Measurements from ENCODE around the gene ASAP2. TPM values are rescaled to one million over a fixed set of nuclear protein-coding genes. Genes with fewer than 3 reads are reported as not detected.

ASAP2 gene
- total RNA-seq, 1 experiment from 2014 or later, result 14.3 TPM

DNA sequence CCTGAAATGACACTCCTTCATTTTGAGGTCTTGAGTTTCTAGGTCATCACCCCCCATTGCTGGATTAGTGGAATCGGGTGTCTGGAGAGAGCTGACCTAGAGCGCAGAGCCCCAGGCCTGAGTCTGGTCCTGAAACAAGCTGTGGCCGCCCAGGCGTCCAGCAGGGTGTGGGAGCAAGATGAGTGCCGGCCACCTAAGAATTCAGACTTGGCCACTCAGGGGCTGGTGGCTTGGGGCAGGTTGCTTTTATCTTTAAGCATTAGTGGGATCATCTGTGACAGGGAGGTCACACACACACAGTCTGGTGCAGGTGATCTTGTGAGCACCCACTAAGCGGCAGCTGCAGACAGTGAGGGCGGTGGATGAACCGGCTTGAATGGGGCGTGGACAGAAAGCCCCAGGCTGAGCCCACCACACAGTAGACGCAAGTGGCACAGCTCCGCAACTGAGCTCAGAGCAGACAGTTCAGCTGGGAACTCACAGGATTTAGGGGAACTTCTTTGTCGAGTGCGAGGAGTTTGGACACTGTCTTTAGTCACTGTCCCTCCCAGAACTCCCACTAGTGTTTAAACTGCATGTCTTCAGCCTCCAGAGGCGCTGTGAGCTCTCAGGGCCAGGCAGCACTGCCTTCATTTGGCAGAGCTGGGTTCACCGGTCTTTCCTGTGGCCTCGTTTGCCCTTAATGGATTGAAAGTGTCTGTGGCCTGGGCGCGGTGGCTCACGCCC, 195.2 kb downstream of the ASAP2 start:
- H3K4me1 Mint-ChIP-seq, result peaks cover 11% of the 10 kb centered on the region
- DNase-seq (ENCODE audit: low spot score) (no peak), ATAC-seq (no peak; the same call in none of the 2 replicates)
- peaks cover 7% of the 10 kb centered on the region for H3K36me3 Mint-ChIP-seq
- CTCF ChIA-PET, result interaction anchor here (0.5 to 3.3 kb wide), 9 partner anchors 9 to 330 kb away, joined by 3 to 10 read pairs (median 6); partner anchors contain the start of gene ITGB1BP1
- POLR2A ChIA-PET, result interaction anchor here (1.2 kb wide), 1 partner anchor 20 kb away, joined by 3 read pairs; no protein-coding TSS in a partner anchor
- H3K9me3 Mint-ChIP-seq, result no peaks in the 10 kb centered on the region
- TF ChIP-seq, protein P1, sequence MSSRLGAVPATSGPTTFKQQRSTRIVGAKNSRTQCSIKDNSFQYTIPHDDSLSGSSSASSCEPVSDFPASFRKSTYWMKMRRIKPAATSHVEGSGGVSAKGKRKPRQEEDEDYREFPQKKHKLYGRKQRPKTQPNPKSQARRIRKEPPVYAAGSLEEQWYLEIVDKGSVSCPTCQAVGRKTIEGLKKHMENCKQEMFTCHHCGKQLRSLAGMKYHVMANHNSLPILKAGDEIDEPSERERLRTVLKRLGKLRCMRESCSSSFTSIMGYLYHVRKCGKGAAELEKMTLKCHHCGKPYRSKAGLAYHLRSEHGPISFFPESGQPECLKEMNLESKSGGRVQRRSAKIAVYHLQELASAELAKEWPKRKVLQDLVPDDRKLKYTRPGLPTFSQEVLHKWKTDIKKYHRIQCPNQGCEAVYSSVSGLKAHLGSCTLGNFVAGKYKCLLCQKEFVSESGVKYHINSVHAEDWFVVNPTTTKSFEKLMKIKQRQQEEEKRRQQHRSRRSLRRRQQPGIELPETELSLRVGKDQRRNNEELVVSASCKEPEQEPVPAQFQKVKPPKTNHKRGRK (CRISPR knock-in tag; IDR thresholded peaks at IDR 0.05; ENCODE audit: borderline replicate concordance), result no peak
- TF ChIP-seq MXD4 (CRISPR knock-in tag; IDR thresholded peaks at IDR 0.05; ENCODE audit: borderline replicate concordance) (no peak), TEAD1 (CRISPR knock-in tag; IDR thresholded peaks at IDR 0.05) (no peak), FOXJ3 (CRISPR knock-in tag; IDR thresholded peaks at IDR 0.05; ENCODE audit: borderline replicate concordance) (no peak), ZBTB21 (CRISPR knock-in tag; IDR thresholded peaks at IDR 0.05; ENCODE audit: borderline replicate concordance) (no peak), ZNF219 (CRISPR knock-in tag; IDR thresholded peaks at IDR 0.05; ENCODE audit: borderline replicate concordance) (no peak), NFATC4 (CRISPR knock-in tag; IDR thresholded peaks at IDR 0.05) (no peak), CREB1 (CRISPR knock-in tag; IDR thresholded peaks at IDR 0.05) (no peak), GABPB1 (CRISPR knock-in tag; IDR thresholded peaks at IDR 0.05) (no peak), ZNF416 (CRISPR knock-in tag; IDR thresholded peaks at IDR 0.05) (no peak)
- TF ChIP-seq, protein P2, sequence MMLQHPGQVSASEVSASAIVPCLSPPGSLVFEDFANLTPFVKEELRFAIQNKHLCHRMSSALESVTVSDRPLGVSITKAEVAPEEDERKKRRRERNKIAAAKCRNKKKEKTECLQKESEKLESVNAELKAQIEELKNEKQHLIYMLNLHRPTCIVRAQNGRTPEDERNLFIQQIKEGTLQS (CRISPR knock-in tag; conservative IDR thresholded peaks at IDR 0.05), result no peak
- TF ChIP-seq, protein P3, sequence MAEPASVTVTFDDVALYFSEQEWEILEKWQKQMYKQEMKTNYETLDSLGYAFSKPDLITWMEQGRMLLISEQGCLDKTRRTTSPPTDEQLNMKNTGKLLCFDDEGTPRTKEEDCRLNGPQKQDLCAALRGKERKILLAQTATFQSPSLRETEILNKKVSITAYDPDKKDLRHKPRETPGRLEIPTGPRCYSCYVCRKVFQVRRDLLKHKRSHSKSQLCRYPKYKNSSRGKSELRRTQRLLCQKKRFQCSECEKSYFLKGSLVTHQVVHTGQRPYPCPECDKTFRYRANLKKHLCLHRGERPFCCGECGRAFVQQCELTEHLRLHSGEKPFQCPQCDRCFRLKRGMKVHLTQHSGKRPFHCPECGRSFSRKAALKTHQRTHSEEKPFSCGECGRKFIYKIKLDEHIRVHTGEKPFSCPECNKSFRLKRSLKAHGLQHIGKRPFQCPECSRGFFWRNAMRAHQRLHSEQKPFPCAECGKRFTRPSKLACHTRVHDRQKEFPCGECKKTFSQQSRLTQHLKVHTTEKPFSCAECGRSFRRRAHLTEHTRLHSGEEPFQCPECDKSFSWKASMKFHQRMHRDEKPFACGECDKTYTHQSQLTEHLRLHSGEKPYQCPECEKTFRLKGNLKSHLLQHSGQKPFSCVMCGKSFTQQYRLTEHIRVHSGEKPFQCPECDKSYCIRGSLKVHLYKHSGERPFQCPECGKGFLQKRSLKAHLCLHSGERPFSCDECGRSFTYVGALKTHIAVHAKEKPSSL (CRISPR knock-in tag; conservative IDR thresholded peaks at IDR 0.05), result no peak
- TF ChIP-seq, protein P4, sequence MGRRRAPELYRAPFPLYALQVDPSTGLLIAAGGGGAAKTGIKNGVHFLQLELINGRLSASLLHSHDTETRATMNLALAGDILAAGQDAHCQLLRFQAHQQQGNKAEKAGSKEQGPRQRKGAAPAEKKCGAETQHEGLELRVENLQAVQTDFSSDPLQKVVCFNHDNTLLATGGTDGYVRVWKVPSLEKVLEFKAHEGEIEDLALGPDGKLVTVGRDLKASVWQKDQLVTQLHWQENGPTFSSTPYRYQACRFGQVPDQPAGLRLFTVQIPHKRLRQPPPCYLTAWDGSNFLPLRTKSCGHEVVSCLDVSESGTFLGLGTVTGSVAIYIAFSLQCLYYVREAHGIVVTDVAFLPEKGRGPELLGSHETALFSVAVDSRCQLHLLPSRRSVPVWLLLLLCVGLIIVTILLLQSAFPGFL (CRISPR knock-in tag; IDR thresholded peaks at IDR 0.05; ENCODE audit: borderline replicate concordance), result no peak
- TF ChIP-seq, protein P5, sequence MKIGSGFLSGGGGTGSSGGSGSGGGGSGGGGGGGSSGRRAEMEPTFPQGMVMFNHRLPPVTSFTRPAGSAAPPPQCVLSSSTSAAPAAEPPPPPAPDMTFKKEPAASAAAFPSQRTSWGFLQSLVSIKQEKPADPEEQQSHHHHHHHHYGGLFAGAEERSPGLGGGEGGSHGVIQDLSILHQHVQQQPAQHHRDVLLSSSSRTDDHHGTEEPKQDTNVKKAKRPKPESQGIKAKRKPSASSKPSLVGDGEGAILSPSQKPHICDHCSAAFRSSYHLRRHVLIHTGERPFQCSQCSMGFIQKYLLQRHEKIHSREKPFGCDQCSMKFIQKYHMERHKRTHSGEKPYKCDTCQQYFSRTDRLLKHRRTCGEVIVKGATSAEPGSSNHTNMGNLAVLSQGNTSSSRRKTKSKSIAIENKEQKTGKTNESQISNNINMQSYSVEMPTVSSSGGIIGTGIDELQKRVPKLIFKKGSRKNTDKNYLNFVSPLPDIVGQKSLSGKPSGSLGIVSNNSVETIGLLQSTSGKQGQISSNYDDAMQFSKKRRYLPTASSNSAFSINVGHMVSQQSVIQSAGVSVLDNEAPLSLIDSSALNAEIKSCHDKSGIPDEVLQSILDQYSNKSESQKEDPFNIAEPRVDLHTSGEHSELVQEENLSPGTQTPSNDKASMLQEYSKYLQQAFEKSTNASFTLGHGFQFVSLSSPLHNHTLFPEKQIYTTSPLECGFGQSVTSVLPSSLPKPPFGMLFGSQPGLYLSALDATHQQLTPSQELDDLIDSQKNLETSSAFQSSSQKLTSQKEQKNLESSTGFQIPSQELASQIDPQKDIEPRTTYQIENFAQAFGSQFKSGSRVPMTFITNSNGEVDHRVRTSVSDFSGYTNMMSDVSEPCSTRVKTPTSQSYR (CRISPR knock-in tag; IDR thresholded peaks at IDR 0.05), result no peak
- TF ChIP-seq, protein P6, sequence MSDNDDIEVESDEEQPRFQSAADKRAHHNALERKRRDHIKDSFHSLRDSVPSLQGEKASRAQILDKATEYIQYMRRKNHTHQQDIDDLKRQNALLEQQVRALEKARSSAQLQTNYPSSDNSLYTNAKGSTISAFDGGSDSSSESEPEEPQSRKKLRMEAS (CRISPR knock-in tag; IDR thresholded peaks at IDR 0.05), result no peak
- TF ChIP-seq, protein P7, sequence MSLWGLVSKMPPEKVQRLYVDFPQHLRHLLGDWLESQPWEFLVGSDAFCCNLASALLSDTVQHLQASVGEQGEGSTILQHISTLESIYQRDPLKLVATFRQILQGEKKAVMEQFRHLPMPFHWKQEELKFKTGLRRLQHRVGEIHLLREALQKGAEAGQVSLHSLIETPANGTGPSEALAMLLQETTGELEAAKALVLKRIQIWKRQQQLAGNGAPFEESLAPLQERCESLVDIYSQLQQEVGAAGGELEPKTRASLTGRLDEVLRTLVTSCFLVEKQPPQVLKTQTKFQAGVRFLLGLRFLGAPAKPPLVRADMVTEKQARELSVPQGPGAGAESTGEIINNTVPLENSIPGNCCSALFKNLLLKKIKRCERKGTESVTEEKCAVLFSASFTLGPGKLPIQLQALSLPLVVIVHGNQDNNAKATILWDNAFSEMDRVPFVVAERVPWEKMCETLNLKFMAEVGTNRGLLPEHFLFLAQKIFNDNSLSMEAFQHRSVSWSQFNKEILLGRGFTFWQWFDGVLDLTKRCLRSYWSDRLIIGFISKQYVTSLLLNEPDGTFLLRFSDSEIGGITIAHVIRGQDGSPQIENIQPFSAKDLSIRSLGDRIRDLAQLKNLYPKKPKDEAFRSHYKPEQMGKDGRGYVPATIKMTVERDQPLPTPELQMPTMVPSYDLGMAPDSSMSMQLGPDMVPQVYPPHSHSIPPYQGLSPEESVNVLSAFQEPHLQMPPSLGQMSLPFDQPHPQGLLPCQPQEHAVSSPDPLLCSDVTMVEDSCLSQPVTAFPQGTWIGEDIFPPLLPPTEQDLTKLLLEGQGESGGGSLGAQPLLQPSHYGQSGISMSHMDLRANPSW (CRISPR knock-in tag; conservative IDR thresholded peaks at IDR 0.05; ENCODE audit: low read depth), result no peak
- no peaks in the 10 kb centered on the region for H3K27me3 Mint-ChIP-seq (ENCODE audit: low read depth)
- no peak overlapping the region for H3K27ac Mint-ChIP-seq
- H3K4me3 Mint-ChIP-seq, result no peak overlapping the region

Data from WTC11 (cell line).